Measurements from ENCODE around the gene PCBP1.
A peak's percentile ranks its signal among the peaks of the same experiment; 100 is the strongest.
"Not testable (repeated sequence)": the region's sequence is repeated elsewhere in the genome, so short reads cannot be mapped to it uniquely, and the experiment has no call there.

Gene PCBP1

GRCh38 chr2:70086838-70087701 lies at the start of gene PCBP1:
Gene PCBP1 (plus strand): TSS chr2:70087477. CDS start chr2:70087744, 267 bp downstream.
- TF ChIP-seq POLR2A (IDR thresholded peaks at IDR 0.05; ENCODE audit: low read length) (peak; percentile 68), GATA1 (IDR thresholded peaks at IDR 0.05; ENCODE audit: low read depth, low read length) (no peak)

GRCh38 chr2:70039366-70039765 lies 47.9 kb upstream of the PCBP1 start:
- no peak for TF ChIP-seq POLR2A (IDR thresholded peaks at IDR 0.05; ENCODE audit: low read length)
- TF ChIP-seq GATA1 (IDR thresholded peaks at IDR 0.05; ENCODE audit: low read depth, low read length), result no peak
- no peak for DNase-seq

More at GRCh38 chr2:70086838-70087701, at the start of gene PCBP1:
- DNase-seq, result peak; percentile 96 to 99

DNA sequence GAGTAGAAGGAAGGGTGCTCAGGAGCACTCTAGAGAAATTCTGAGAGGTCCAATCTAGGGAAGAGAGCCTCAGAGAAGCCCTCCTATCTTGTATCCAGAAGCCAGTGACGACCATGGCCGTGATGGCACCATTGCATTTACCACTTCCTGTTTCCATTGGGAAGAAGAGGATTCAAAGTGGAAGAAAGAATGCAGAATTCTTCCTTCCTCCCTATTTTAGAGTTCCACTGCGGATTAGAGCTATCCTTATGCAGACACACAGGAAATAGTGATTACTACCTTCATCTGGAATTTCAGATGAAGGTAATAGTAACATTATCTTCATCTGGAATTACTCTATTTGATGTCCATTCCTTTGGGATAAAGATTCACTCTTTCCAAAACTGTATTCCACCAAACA lies 45.6 kb upstream of the PCBP1 start:
- TF ChIP-seq POLR2A (IDR thresholded peaks at IDR 0.05; ENCODE audit: low read length) (no peak), GATA1 (IDR thresholded peaks at IDR 0.05; ENCODE audit: low read depth, low read length) (no peak)
- no peak for DNase-seq

DNA sequence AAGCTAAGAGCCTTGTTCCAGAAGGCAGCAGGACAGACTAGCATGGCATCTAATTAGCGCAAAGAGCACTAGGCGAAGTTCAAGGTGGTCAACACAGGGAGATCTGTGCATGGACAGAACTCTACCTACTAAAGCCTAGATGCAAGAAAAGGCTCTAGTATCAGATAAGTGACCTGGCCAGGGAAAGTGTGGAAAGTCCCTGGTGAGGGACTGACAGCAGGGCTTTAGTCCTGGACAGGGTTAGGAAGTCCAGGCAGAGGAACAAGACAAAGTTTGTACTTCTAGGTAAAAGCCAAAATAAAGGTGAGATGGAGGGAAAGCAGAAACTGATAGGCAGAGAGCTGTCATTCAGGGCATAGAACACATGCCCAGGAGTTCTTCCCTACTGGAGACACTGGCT lies 45.0 kb upstream of the PCBP1 start:
- no peak for DNase-seq
- TF ChIP-seq POLR2A (IDR thresholded peaks at IDR 0.05; ENCODE audit: low read length) (no peak), GATA1 (IDR thresholded peaks at IDR 0.05; ENCODE audit: low read depth, low read length) (no peak)

DNA sequence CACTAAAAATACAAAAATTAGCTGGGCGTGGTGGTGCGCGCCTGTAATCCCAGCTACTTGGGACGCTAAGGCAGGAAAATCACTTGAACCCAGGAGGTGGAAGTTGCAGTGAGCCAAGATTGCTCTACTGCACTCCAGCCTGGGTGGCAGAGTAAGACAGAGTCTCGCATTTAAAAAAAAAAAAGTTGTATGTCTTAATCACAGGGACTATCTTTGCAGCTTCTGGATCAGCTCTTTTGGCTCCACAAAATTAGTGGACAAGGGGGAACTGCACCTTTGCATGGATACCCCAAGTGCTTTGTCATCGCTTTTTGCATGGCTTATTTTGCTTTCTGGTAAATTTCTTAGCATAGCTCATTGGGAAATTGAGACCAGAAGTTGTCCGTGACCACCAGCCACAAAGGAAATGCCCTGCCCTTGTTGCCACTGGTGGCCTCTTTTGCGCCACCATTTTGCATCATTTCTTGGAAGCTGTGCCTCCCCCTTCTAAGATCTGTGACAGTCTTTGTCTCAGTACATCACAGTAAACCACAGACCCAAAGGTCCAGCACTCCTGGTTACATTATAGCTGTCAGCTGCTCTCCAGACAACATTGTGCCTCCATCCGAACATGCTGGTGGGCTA lies 43.9 kb upstream of the PCBP1 start:
- no peak for TF ChIP-seq GATA1 (IDR thresholded peaks at IDR 0.05; ENCODE audit: low read depth, low read length)
- no peak for TF ChIP-seq POLR2A (IDR thresholded peaks at IDR 0.05; ENCODE audit: low read length)
- no peak for DNase-seq

- TF ChIP-seq POLR2A (IDR thresholded peaks at IDR 0.05; ENCODE audit: low read length) (no peak), GATA1 (IDR thresholded peaks at IDR 0.05; ENCODE audit: low read depth, low read length) (no peak)
These were observed 42.8 kb upstream of the PCBP1 start for GRCh38 chr2:70044290-70045040.

GRCh38 chr2:70045405-70045804 lies 41.9 kb upstream of the PCBP1 start:
- no peak for DNase-seq
- TF ChIP-seq GATA1 (IDR thresholded peaks at IDR 0.05; ENCODE audit: low read depth, low read length) (no peak), POLR2A (IDR thresholded peaks at IDR 0.05; ENCODE audit: low read length) (no peak)

More at GRCh38 chr2:70044290-70045040, 42.8 kb upstream of the PCBP1 start:
- no peak for DNase-seq

- DNase-seq, result no peak
- no peak for TF ChIP-seq GATA1 (IDR thresholded peaks at IDR 0.05; ENCODE audit: low read depth, low read length)
- no peak for TF ChIP-seq POLR2A (IDR thresholded peaks at IDR 0.05; ENCODE audit: low read length)
These were observed 41.3 kb upstream of the PCBP1 start for GRCh38 chr2:70045932-70046331.

DNA sequence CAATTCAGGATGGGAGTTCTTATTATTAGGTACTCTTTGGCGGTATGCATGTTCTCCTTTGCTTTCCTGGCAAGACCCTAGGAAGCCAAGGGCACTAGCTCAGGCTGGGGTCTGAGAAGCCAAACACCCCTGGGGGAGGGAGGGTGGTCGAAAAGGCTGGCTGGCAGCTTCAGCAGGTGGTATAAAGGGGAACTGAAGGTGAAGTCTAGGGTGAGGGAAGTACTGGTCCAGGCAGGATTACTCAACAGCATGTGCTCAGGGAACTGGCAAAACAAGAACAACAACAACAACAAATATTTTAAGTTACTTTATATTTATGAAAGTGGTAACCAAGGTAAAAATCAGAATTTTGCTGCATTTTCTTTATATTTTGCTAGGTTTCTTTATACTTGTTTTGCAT lies 40.7 kb upstream of the PCBP1 start:
- TF ChIP-seq GATA1 (IDR thresholded peaks at IDR 0.05; ENCODE audit: low read depth, low read length) (no peak), POLR2A (IDR thresholded peaks at IDR 0.05; ENCODE audit: low read length) (no peak)
- no peak for DNase-seq

GRCh38 chr2:70047451-70047850 lies 39.8 kb upstream of the PCBP1 start:
- no peak for TF ChIP-seq GATA1 (IDR thresholded peaks at IDR 0.05; ENCODE audit: low read depth, low read length)
- no peak for TF ChIP-seq POLR2A (IDR thresholded peaks at IDR 0.05; ENCODE audit: low read length)
- DNase-seq, result no peak

GRCh38 chr2:70049255-70049654 lies 38.0 kb upstream of the PCBP1 start:
- DNase-seq, result no peak
- no peak for TF ChIP-seq POLR2A (IDR thresholded peaks at IDR 0.05; ENCODE audit: low read length)
- TF ChIP-seq GATA1 (IDR thresholded peaks at IDR 0.05; ENCODE audit: low read depth, low read length), result no peak

GRCh38 chr2:70050631-70051425 lies 36.4 kb upstream of the PCBP1 start:
- DNase-seq, result no peak

GRCh38 chr2:70055259-70055658 lies 32.0 kb upstream of the PCBP1 start:
- DNase-seq, result not testable (repeated sequence)

More at GRCh38 chr2:70050631-70051425, 36.4 kb upstream of the PCBP1 start:
- TF ChIP-seq POLR2A (IDR thresholded peaks at IDR 0.05; ENCODE audit: low read length), result no peak
- no peak for TF ChIP-seq GATA1 (IDR thresholded peaks at IDR 0.05; ENCODE audit: low read depth, low read length)

Measured in erythroblast (primary cell).